B cell (primary cell): Measurements from ENCODE around the gene SUCLG1. TPM values are rescaled to one million over a fixed set of nuclear protein-coding genes. Genes with fewer than 3 reads are reported as not detected.

Source experiments
- ATAC-seq: fragments of 200-7000 bp; cut with Tn5 transposase; one replicate; pipeline ENCODE4 v1.10.0; 2021; ENCODE audit warnings: low read depth, mild to moderate bottlenecking, moderate number of reproducible peaks, moderate library complexity
- CTCF ChIA-PET: fragments of 350-600 bp; sonication (Branson Sonifier 250); formaldehyde crosslinking; loops from one replicate; lab custom pipeline; 2021; ENCODE audit warnings: antibody characterized with exemption, inconsistent platforms; lab: Charles Lee
- POLR2A ChIA-PET: fragments of 350-600 bp; sonication (Branson Sonifier 250); formaldehyde crosslinking; loops from one replicate; lab custom pipeline; 2021; ENCODE audit warnings: antibody characterized with exemption; lab: Charles Lee
- DNase-seq: peaks from one replicate; pipeline ENCODE4 v3.0.0; 2013
- H2AFZ ChIP-seq: 2 replicates; pipeline ENCODE4 v1.6.1; 2012; ENCODE audit warnings: mild to moderate bottlenecking, low read depth, low read length; ENCODE audit not compliant: insufficient read depth, poor library complexity, severe bottlenecking
- H3K27ac ChIP-seq, 2 donors: 1 replicate in 1 of 2; 2 replicates in 1 of 2; pipeline ENCODE4 v1.5.1; 2012 to 2013; ENCODE audit warnings: low read length in 2 of 2, mild to moderate bottlenecking in 2 of 2, moderate library complexity in 1 of 2
- H3K27me3 ChIP-seq, 4 experiments: fragments of 200-600 bp in 1 of 4; sonication (generic) in 1 of 4; replicated peaks in 1 of 4; 1 replicate in 2 of 4; 2 replicates in 2 of 4; pipeline versions ENCODE4 v1.6.1 to v1.7.0; 2013 to 2016; ENCODE audit warnings: low read length in 3 of 4, mild to moderate bottlenecking in 2 of 4, mixed read lengths in 1 of 4, moderate library complexity in 1 of 4; ENCODE audit not compliant: insufficient read depth in 4 of 4, control insufficient read depth in 3 of 4; ENCODE audit errors: control extremely low read depth in 1 of 4
- H3K36me3 ChIP-seq, 2 experiments: replicated peaks in 1 of 2; 1 replicate in 1 of 2; 2 replicates in 1 of 2; pipeline versions ENCODE4 v1.6.1 to v1.7.1; 2013; ENCODE audit warnings: low read length in 1 of 2; ENCODE audit not compliant: insufficient read depth in 2 of 2, control insufficient read depth in 1 of 2; ENCODE audit errors: control extremely low read depth in 1 of 2, extremely low read depth in 1 of 2
- H3K4me1 ChIP-seq, 2 donors: fragments of 200-600 bp in 1 of 2; sonication (generic) in 1 of 2; 1 replicate in 1 of 2; 2 replicates in 1 of 2; pipeline versions ENCODE4 v1.5.1 to v1.6.1; 2013 to 2017; ENCODE audit warnings: low read length in 2 of 2; ENCODE audit not compliant: control insufficient read depth in 2 of 2, insufficient read depth in 2 of 2
- H3K4me2 ChIP-seq: replicated peaks from 2 replicates; pipeline ENCODE3; 2012; ENCODE audit warnings: mild to moderate bottlenecking, low read depth, low read length; ENCODE audit not compliant: poor library complexity, severe bottlenecking
- H3K4me3 ChIP-seq, 5 experiments: fragments of 200-600 bp in 1 of 5; sonication (generic) in 1 of 5; 1 replicate in 3 of 5; 2 replicates in 2 of 5; pipeline versions ENCODE4 v1.5.1 to v1.7.0; 2011 to 2016; ENCODE audit warnings: low read length in 4 of 5, mild to moderate bottlenecking in 4 of 5, low read depth in 2 of 5, control low read depth in 1 of 5, moderate library complexity in 1 of 5; ENCODE audit not compliant: insufficient read depth in 1 of 5; ENCODE audit errors: control extremely low read depth in 1 of 5, extremely low read depth in 1 of 5
- H3K79me2 ChIP-seq: fragments of 200-600 bp; sonication (generic); one replicate; pipeline ENCODE4 v1.6.0; 2016; ENCODE audit warnings: low read length; ENCODE audit not compliant: control insufficient read depth, insufficient read depth
- H3K9ac ChIP-seq: fragments of 200-600 bp; sonication (generic); 2 replicates; pipeline ENCODE4 v1.6.1; 2017; ENCODE audit warnings: mild to moderate bottlenecking, low read length, moderate library complexity
- H3K9me3 ChIP-seq, 3 donors: one replicate each; pipeline versions ENCODE4 v1.6.1 to v1.7.1; 2013; ENCODE audit warnings: low read length in 2 of 3; ENCODE audit not compliant: control insufficient read depth in 2 of 3, insufficient read depth in 1 of 3; ENCODE audit errors: control extremely low read depth in 1 of 3
- H4K20me1 ChIP-seq: 2 replicates; pipeline ENCODE4 v1.6.0; 2012; ENCODE audit warnings: mild to moderate bottlenecking, low read length; ENCODE audit not compliant: insufficient read depth, control insufficient read depth, poor library complexity, severe bottlenecking
- H3K27ac Mint-ChIP-seq: one replicate; pipeline ENCODE4 v1.8.0; 2021; ENCODE audit warnings: mixed read lengths
- H3K27me3 Mint-ChIP-seq: one replicate; pipeline ENCODE4 v1.8.0; 2021; ENCODE audit warnings: mixed read lengths
- H3K4me1 Mint-ChIP-seq: one replicate; pipeline ENCODE4 v1.8.0; 2021; ENCODE audit warnings: mixed read lengths
- H3K4me3 Mint-ChIP-seq: one replicate; pipeline ENCODE4 v1.8.0; 2021; ENCODE audit warnings: mixed read lengths
- H3K9me3 Mint-ChIP-seq: one replicate; pipeline ENCODE4 v1.8.0; 2022; ENCODE audit warnings: mixed read lengths; ENCODE audit not compliant: insufficient read depth
- CTCF ChIP-seq: fragments of 200-600 bp; IDR thresholded peaks from one replicate; pipeline ENCODE4 v1.8.0; 2022; ENCODE audit warnings: antibody characterized with exemption, mild to moderate bottlenecking
- EZH2 ChIP-seq: IDR thresholded peaks from 2 replicates; pipeline ENCODE4 v1.6.1; 2012; ENCODE audit warnings: borderline replicate concordance, low read depth, mild to moderate bottlenecking, moderate library complexity, low read length; ENCODE audit not compliant: insufficient read depth, poor library complexity, severe bottlenecking
- WGBS: methylation state at CpG from one replicate; pipeline ENCODE4 v1.1.5; 2013; ENCODE audit warnings: missing lambda C conversion rate; ENCODE audit not compliant: insufficient coverage; 5-methylcytosine and 5-hydroxymethylcytosine counted together
- intact Hi-C: fragments of 100-400 bp; cut with micrococcal nuclease; formaldehyde crosslinking; loops from one replicate; pipeline ENCODE4 v1.10.0; 2022
- polyA plus RNA-seq: library from polyadenylated mRNA; depleted of rRNA; stranded (reverse); fragments of >200 nt; gene quantifications from 2 replicates; pipeline ENCODE4 v1.2.3, GENCODE V29; 2012
- total RNA-seq, 2 donors: library from RNA; stranded (reverse); fragments of 120-200 nt in 1 of 2; gene quantifications; 1 replicate in 1 of 2; 2 replicates in 1 of 2; pipeline versions ENCODE4 v1.2.3 to v1.2.4, GENCODE V29; 2013 to 2022

The SUCLG1 gene
- total and polyA plus RNA-seq, 2 donors (not counting 1 experiment from before 2014, with no cell fraction given), result 16.1 to 31.8 TPM

- H3K27ac Mint-ChIP-seq, result no peak overlapping the region
- ChIA-PET CTCF (no interaction called here), POLR2A (no interaction called here)
- Histone ChIP-seq H4K20me1 (no peaks in the 10 kb centered on the region), H3K4me2 (no peak overlapping the region), H3K9ac (no peak overlapping the region), H3K9me3 (no peaks in the 10 kb centered on the region), H3K79me2 (peaks cover 7% of the 10 kb centered on the region), H3K4me3 (no peak overlapping the region), H2AFZ (no peak overlapping the region), H3K27me3 (no peaks in the 10 kb centered on the region), H3K4me1 (no peaks in the 10 kb centered on the region), H3K36me3 (peaks cover 24 to 58% of the 10 kb centered on the region in 2 experiments), H3K27ac (no peak overlapping the region)
- no peaks in the 10 kb centered on the region for H3K9me3 Mint-ChIP-seq
- H3K4me3 Mint-ChIP-seq, result no peak overlapping the region
- DNase-seq (no peak), ATAC-seq (no peak)
- H3K27me3 Mint-ChIP-seq, result no peaks in the 10 kb centered on the region
- WGBS, result 69% methylated on average over 2 of the region's 3 CpGs
- no peak for TF ChIP-seq EZH2
- no peaks in the 10 kb centered on the region for H3K4me1 Mint-ChIP-seq
- intact Hi-C loops, result no loop called here
These were observed 16.2 kb downstream of the SUCLG1 start for GRCh38 chr2:84442888-84443287.

GRCh38 chr2:84441505-84441904, 17.6 kb downstream of the SUCLG1 start:
- no peaks in the 10 kb centered on the region for H3K4me1 Mint-ChIP-seq
- H3K27ac Mint-ChIP-seq, result no peak overlapping the region
- WGBS, result no CpG with 5 or more reads among the region's 1 CpG
- H3K4me1 ChIP-seq, result no peaks in the 10 kb centered on the region
- no peaks in the 10 kb centered on the region for H3K27me3 Mint-ChIP-seq
- H3K9me3 ChIP-seq, result no peaks in the 10 kb centered on the region
- no peak for ATAC-seq
- intact Hi-C loops, result no loop called here
- peaks cover 7% of the 10 kb centered on the region for H3K79me2 ChIP-seq
- no peaks in the 10 kb centered on the region for H4K20me1 ChIP-seq
- H3K4me2 ChIP-seq, result no peak overlapping the region
- no peak for DNase-seq
- no peak overlapping the region for H3K4me3 Mint-ChIP-seq
- no peaks in the 10 kb centered on the region for H3K9me3 Mint-ChIP-seq
- H2AFZ ChIP-seq, result no peak overlapping the region
- no peak overlapping the region for H3K9ac ChIP-seq
- ChIA-PET CTCF (no interaction called here), POLR2A (no interaction called here)
- H3K36me3 ChIP-seq, result peaks cover 26 to 63% of the 10 kb centered on the region in 2 experiments
- no peaks in the 10 kb centered on the region for H3K27me3 ChIP-seq
- TF ChIP-seq EZH2 (no peak), CTCF (no peak)
- H3K4me3 ChIP-seq, result no peak overlapping the region
- H3K27ac ChIP-seq, result no peak overlapping the region
